Common myeloid progenitor, CD34-positive (primary cell): ENCODE measurements around the gene SIN3B.

Experiments
- CTCF ChIA-PET: fragments of 350-600 bp; sonication (Branson Sonifier 250); formaldehyde crosslinking; loops from one replicate; lab custom pipeline; 2021; ENCODE audit warnings: antibody characterized with exemption; lab: Charles Lee
- POLR2A ChIA-PET: fragments of 350-600 bp; sonication (Branson Sonifier 250); formaldehyde crosslinking; loops from one replicate; lab custom pipeline; 2021; ENCODE audit warnings: antibody characterized with exemption; lab: Charles Lee
- DNase-seq, 3 donors: peaks; one replicate each; pipeline versions ENCODE4 v3.0.0 to v3.0.0-alpha.2; 2013
- H3K27ac ChIP-seq, 2 experiments: 1 replicate in 1 of 2; 2 replicates in 1 of 2; pipeline ENCODE4 v1.7.0; 2013; ENCODE audit warnings: inconsistent platforms in 2 of 2, low read length in 2 of 2, mild to moderate bottlenecking in 2 of 2, low read depth in 1 of 2, moderate library complexity in 1 of 2; ENCODE audit not compliant: severe bottlenecking in 2 of 2, insufficient read depth in 1 of 2, poor library complexity in 1 of 2
- H3K27me3 ChIP-seq, 5 experiments: replicated peaks in 2 of 5; 1 replicate in 3 of 5; 2 replicates in 2 of 5; pipeline versions ENCODE4 v1.6.1 to v1.7.0; 2013; ENCODE audit warnings: low read length in 4 of 5, mild to moderate bottlenecking in 2 of 5, moderate library complexity in 2 of 5, inconsistent platforms in 1 of 5; ENCODE audit not compliant: insufficient read depth in 5 of 5, control insufficient read depth in 4 of 5
- H3K36me3 ChIP-seq, 4 experiments: 1 replicate in 2 of 4; 2 replicates in 2 of 4; pipeline versions ENCODE4 v1.6.1 to v1.7.0; 2013; ENCODE audit warnings: low read length in 3 of 4, control low read depth in 1 of 4, mild to moderate bottlenecking in 1 of 4; ENCODE audit not compliant: control insufficient read depth in 4 of 4, insufficient read depth in 4 of 4
- H3K4me1 ChIP-seq, 4 experiments: 1 replicate in 3 of 4; 2 replicates in 1 of 4; pipeline versions ENCODE4 v1.6.1 to v1.7.1; 2013; ENCODE audit warnings: low read length in 3 of 4, mild to moderate bottlenecking in 3 of 4, control low read depth in 1 of 4, inconsistent platforms in 1 of 4, moderate library complexity in 1 of 4; ENCODE audit not compliant: control insufficient read depth in 4 of 4, insufficient read depth in 4 of 4; ENCODE audit errors: control extremely low read depth in 1 of 4
- H3K4me3 ChIP-seq, 7 experiments: 1 replicate in 4 of 7; 2 replicates in 3 of 7; pipeline versions ENCODE4 v1.5.1 to v1.7.0; 2013; ENCODE audit warnings: mild to moderate bottlenecking in 7 of 7, low read length in 6 of 7, moderate library complexity in 6 of 7, inconsistent platforms in 2 of 7, low read depth in 2 of 7, control low read depth in 1 of 7; ENCODE audit not compliant: insufficient read depth in 4 of 7, control insufficient read depth in 1 of 7; ENCODE audit errors: extremely low read depth in 1 of 7
- H3K9me3 ChIP-seq, 5 experiments: 1 replicate in 4 of 5; 2 replicates in 1 of 5; pipeline versions ENCODE4 v1.6.1 to v1.7.1; 2013; ENCODE audit warnings: low read length in 4 of 5, mild to moderate bottlenecking in 2 of 5, inconsistent platforms in 1 of 5, low read depth in 1 of 5, moderate library complexity in 1 of 5; ENCODE audit not compliant: control insufficient read depth in 4 of 5, insufficient read depth in 2 of 5; ENCODE audit errors: control extremely low read depth in 1 of 5
- WGBS: methylation state at CpG from one replicate; pipeline ENCODE4 v1.1.5; 2013; ENCODE audit not compliant: insufficient coverage; 5-methylcytosine and 5-hydroxymethylcytosine counted together

The SIN3B gene

GRCh38 chr19:16887353-16888265 lies 58.4 kb downstream of the SIN3B start:
- no peaks in the 10 kb centered on the region for H3K36me3 ChIP-seq
- peak overlapping the region in 1 of 2 experiments; percentile 69 for H3K27ac ChIP-seq
- peaks cover 0 to 11% (median 9%) of the 10 kb centered on the region in 5 experiments for H3K9me3 ChIP-seq
- WGBS, result 51% methylated on average over 12 of the region's 17 CpGs
- ChIA-PET CTCF (interaction anchor here (0.6 to 1.3 kb wide), 3 partner anchors 10 to 142 kb away, joined by 3 to 4 read pairs (median 3); no protein-coding TSS in a partner anchor), POLR2A (no interaction called here)
- DNase-seq, result peak in 1 of 3 donors; percentile 49
- H3K4me1 ChIP-seq, result peaks cover 0 to 53% (median 40%) of the 10 kb centered on the region in 4 experiments
- H3K4me3 ChIP-seq, result peak overlapping the region in 2 of 7 experiments; percentile 33 to 48
- H3K27me3 ChIP-seq, result no peaks in the 10 kb centered on the region

GRCh38 chr19:16888629-16889365 lies 59.6 kb downstream of the SIN3B start, which contains the start of gene F2RL3:
Gene F2RL3, plus strand, starts transcription at chr19:16888999. Its CDS starts 191 bp downstream, at chr19:16889190.
- peaks cover 6 to 61% (median 52%) of the 10 kb centered on the region in 4 experiments for H3K4me1 ChIP-seq
- ChIA-PET CTCF (interaction anchor here (0.7 kb wide), 1 partner anchor 11 kb away, joined by 4 read pairs; no protein-coding TSS in a partner anchor), POLR2A (interaction anchor here (0.8 kb wide), 1 partner anchor 266 kb away, joined by 3 read pairs; no protein-coding TSS in a partner anchor)
- WGBS, result 0% methylated on average over 17 of the region's 31 CpGs
- H3K27me3 ChIP-seq, result no peaks in the 10 kb centered on the region
- H3K4me3 ChIP-seq, result peak within 1 kb of the TSS in 4 of 7 experiments; percentile 28 to 61 (median 42)
- H3K9me3 ChIP-seq, result no peaks in the 10 kb centered on the region
- peak; percentile 93 to 98 (median 98) for DNase-seq
- no peaks in the 10 kb centered on the region for H3K36me3 ChIP-seq
- peak within 1 kb of the TSS in 1 of 2 experiments; percentile 73 for H3K27ac ChIP-seq

GRCh38 chr19:16889366-16889882 lies 60.2 kb downstream of the SIN3B start:
- ChIA-PET CTCF (interaction anchor here (0.7 kb wide), 1 partner anchor 10 kb away, joined by 4 read pairs; no protein-coding TSS in a partner anchor), POLR2A (no interaction called here)
- peaks cover 6 to 67% (median 57%) of the 10 kb centered on the region in 4 experiments for H3K4me1 ChIP-seq
- no peaks in the 10 kb centered on the region for H3K36me3 ChIP-seq
- H3K27ac ChIP-seq, result peak overlapping the region in 1 of 2 experiments; percentile 73
- H3K27me3 ChIP-seq, result no peaks in the 10 kb centered on the region
- no peaks in the 10 kb centered on the region for H3K9me3 ChIP-seq
- WGBS, result 72% methylated on average over 15 of the region's 22 CpGs
- no peak for DNase-seq
- H3K4me3 ChIP-seq, result peak overlapping the region in 4 of 7 experiments; percentile 28 to 61 (median 42)

GRCh38 chr19:16889883-16890460 lies 60.8 kb downstream of the SIN3B start:
- peaks cover 0 to 2% (median 0%) of the 10 kb centered on the region in 5 experiments for H3K27me3 ChIP-seq
- POLR2A ChIA-PET, result no interaction called here
- no peaks in the 10 kb centered on the region for H3K9me3 ChIP-seq
- H3K27ac ChIP-seq, result peak overlapping the region in 1 of 2 experiments; percentile 73
- H3K4me3 ChIP-seq, result peak overlapping the region in 1 of 7 experiments; percentile 37
- peaks cover 6 to 70% (median 57%) of the 10 kb centered on the region in 4 experiments for H3K4me1 ChIP-seq
- no peak for DNase-seq
- CTCF ChIA-PET, result interaction anchor here (0.7 kb wide), 1 partner anchor 10 kb away, joined by 4 read pairs; no protein-coding TSS in a partner anchor
- no peaks in the 10 kb centered on the region for H3K36me3 ChIP-seq
- WGBS, result 97% methylated on average over 46 of the region's 48 CpGs

- peaks cover 0 to 7% (median 5%) of the 10 kb centered on the region in 5 experiments for H3K27me3 ChIP-seq
- ChIA-PET POLR2A (no interaction called here), CTCF (no interaction called here)
- peaks cover 9 to 70% (median 59%) of the 10 kb centered on the region in 4 experiments for H3K4me1 ChIP-seq
- DNase-seq, result no peak
- WGBS, result 96% methylated on average over 15 of the region's 24 CpGs
- H3K27ac ChIP-seq, result peak overlapping the region in 1 of 2 experiments; percentile 73
- H3K4me3 ChIP-seq, result no peak overlapping the region
- H3K36me3 ChIP-seq, result no peaks in the 10 kb centered on the region
- no peaks in the 10 kb centered on the region for H3K9me3 ChIP-seq
These were observed 61.4 kb downstream of the SIN3B start for GRCh38 chr19:16890461-16891184.
